HepG2 (cell line): ENCODE data around the gene ZNF213. TPM values are rescaled to one million over a fixed set of nuclear protein-coding genes. Genes with fewer than 3 reads are reported as not detected.

Experiments
- CHD4 ChIP-seq: fragments of 200-600 bp; sonication (generic); IDR thresholded peaks from 2 replicates; pipeline ENCODE4 v1.7.0; 2017; ENCODE audit warnings: mild to moderate bottlenecking, low read length, borderline replicate concordance
- HDAC1 ChIP-seq: sonication (generic); formaldehyde crosslinking; IDR thresholded peaks from 2 replicates; pipeline ENCODE4 v1.5.1; 2020; ENCODE audit warnings: mild to moderate bottlenecking, missing genetic modification reagents
- KAT2B ChIP-seq: fragments of 150-350 bp; IDR thresholded peaks from 2 replicates; pipeline ENCODE4 v1.6.1; 2014; ENCODE audit warnings: low read depth, low read length, borderline replicate concordance
- PHF5A ChIP-seq: IDR thresholded peaks from one replicate; pipeline ENCODE4 v1.6.1; 2018; ENCODE audit warnings: low read depth, missing genetic modification reagents; ENCODE audit not compliant: unreplicated experiment
- SALL2 ChIP-seq: sonication (generic); formaldehyde crosslinking; IDR thresholded peaks from 2 replicates; pipeline ENCODE4 v1.8.1; 2023; ENCODE audit warnings: mild to moderate bottlenecking, missing genetic modification reagents, inconsistent platforms
- SCMH1 ChIP-seq: sonication (generic); formaldehyde crosslinking; IDR thresholded peaks from 2 replicates; pipeline ENCODE4 v1.9.0; 2021; ENCODE audit warnings: missing genetic modification reagents, mild to moderate bottlenecking, borderline replicate concordance
- SP1 ChIP-seq, 2 experiments: fragments of 450-650 bp in 1 of 2; sonication (generic) in 1 of 2; formaldehyde crosslinking in 1 of 2; IDR thresholded peaks; 2 replicates each; pipeline versions ENCODE4 v1.4.0 to v1.6.1; 2016 to 2020; ENCODE audit warnings: missing genetic modification reagents in 1 of 2
- SUZ12 ChIP-seq: fragments of 150-350 bp; IDR thresholded peaks from 2 replicates; pipeline ENCODE4 v1.6.1; 2014; ENCODE audit warnings: low read depth, low read length
- TBL1XR1 ChIP-seq: fragments of 150-350 bp; IDR thresholded peaks from 2 replicates; pipeline ENCODE4 v1.6.1; 2014; ENCODE audit warnings: borderline replicate concordance, low read length; ENCODE audit not compliant: partially characterized antibody
- THAP11 ChIP-seq: IDR thresholded peaks from 2 replicates; pipeline ENCODE4 v1.6.1; 2016; ENCODE audit warnings: missing biosample characterization, missing genetic modification reagents
- ZBTB39 ChIP-seq: sonication (generic); formaldehyde crosslinking; IDR thresholded peaks from 2 replicates; pipeline ENCODE4 v1.5.0; 2020; ENCODE audit warnings: missing genetic modification reagents
- ZFP41 ChIP-seq: sonication (generic); formaldehyde crosslinking; IDR thresholded peaks from 2 replicates; pipeline ENCODE4 v1.4.0; 2020; ENCODE audit warnings: mild to moderate bottlenecking, missing genetic modification reagents, borderline replicate concordance
- ZGPAT ChIP-seq: IDR thresholded peaks from 2 replicates; pipeline ENCODE4 v1.6.1; 2016; ENCODE audit warnings: mild to moderate bottlenecking
- ZNF3 ChIP-seq: IDR thresholded peaks from 2 replicates; pipeline ENCODE4 v1.7.0; 2017; ENCODE audit warnings: inconsistent platforms
- ZNF44 ChIP-seq: sonication (generic); formaldehyde crosslinking; IDR thresholded peaks from 2 replicates; pipeline ENCODE4 v1.5.1; 2020; ENCODE audit warnings: mild to moderate bottlenecking, missing genetic modification reagents
- polyA plus RNA-seq, 8 experiments: library from polyadenylated mRNA; depleted of rRNA in 3 of 8; stranded (reverse) in 7 of 8; unstranded in 1 of 8; fragments of >200 nt; fragmentation: Illumina TruSeq in 4 of 8; extraction: Trizol in 4 of 8; gene quantifications; 2 replicates each; pipeline versions ENCODE4 v1.2.1 to v1.2.3, GENCODE V29; 2011 to 2016; ENCODE audit warnings: low read depth in 4 of 8, missing spikeins in 1 of 8, mixed read lengths in 1 of 8; ENCODE audit not compliant: insufficient read depth in 1 of 8
- total RNA-seq, 5 experiments: library from RNA; depleted of rRNA; stranded (reverse); fragments of >200 nt; fragmentation: Illumina TruSeq; extraction: Trizol; gene quantifications; 2 replicates each; pipeline ENCODE4 v1.2.3, GENCODE V29; 2016; ENCODE audit warnings: low read depth in 1 of 5
- TF ChIP-seq, protein P1 (sequence below): sonication (generic); formaldehyde crosslinking; IDR thresholded peaks from 2 replicates; pipeline ENCODE4 v1.5.1; 2020; ENCODE audit warnings: missing genetic modification reagents, mild to moderate bottlenecking, borderline replicate concordance
- TF ChIP-seq, protein P2 (sequence below): sonication (generic); formaldehyde crosslinking; IDR thresholded peaks from 2 replicates; pipeline ENCODE4 v1.4.0; 2020; ENCODE audit warnings: mild to moderate bottlenecking, missing genetic modification reagents, borderline replicate concordance

ZNF213 gene
- total and polyA plus RNA-seq, 2 of the 13 experiments (the other 11 are each of a cell fraction or from before 2014, with no cell fraction given): 0.59 to 0.97 TPM

DNA sequence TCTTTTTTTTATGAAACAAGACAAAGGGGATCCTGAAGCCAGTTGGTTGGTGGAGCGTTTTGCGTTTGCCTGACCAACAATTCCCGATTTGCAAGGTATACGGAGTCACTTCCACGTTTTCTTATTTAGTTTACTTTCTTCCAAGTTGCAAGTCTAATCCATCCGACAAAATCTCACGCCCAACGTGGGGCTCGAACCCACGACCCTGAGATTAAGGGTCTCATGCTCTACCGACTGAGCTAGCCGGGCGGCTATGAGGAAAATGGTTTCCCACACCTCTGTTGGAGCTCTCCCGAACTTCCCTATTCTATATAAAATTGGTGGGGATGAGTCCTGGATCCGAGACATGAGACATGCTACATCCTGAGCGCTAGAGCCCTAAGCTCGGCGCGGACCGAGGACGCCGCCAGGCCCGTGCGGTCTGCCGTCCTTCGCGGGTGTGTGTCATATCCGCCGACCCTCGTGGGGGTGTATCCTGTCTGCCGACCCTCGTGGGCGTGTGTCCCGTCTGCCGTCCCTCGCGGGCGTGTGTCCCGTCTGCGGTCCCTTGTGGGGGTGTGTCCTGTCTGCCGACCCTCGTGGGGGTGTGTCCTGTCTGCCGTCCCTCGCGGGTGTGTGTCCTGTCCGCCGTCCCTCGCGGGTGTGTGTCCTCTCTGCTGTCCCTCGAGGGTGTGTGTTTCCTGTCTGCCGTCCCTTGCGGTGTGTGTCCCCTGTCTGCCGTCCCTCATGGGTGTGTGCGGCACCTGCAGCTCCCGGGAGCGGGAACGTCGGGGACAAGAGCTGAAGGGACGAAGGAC is 22.6 kb downstream of the ZNF213 start (continued):
- TF ChIP-seq ZGPAT (CRISPR knock-in tag): peak; percentile 53; the same call in 1 of the 2 replicates
- TF ChIP-seq HDAC1: peak; percentile 20; the same call in 1 of the 2 replicates
- TF ChIP-seq ZFP41 (CRISPR knock-in tag): no peak
- no peak for TF ChIP-seq SALL2
- TF ChIP-seq, protein P1, sequence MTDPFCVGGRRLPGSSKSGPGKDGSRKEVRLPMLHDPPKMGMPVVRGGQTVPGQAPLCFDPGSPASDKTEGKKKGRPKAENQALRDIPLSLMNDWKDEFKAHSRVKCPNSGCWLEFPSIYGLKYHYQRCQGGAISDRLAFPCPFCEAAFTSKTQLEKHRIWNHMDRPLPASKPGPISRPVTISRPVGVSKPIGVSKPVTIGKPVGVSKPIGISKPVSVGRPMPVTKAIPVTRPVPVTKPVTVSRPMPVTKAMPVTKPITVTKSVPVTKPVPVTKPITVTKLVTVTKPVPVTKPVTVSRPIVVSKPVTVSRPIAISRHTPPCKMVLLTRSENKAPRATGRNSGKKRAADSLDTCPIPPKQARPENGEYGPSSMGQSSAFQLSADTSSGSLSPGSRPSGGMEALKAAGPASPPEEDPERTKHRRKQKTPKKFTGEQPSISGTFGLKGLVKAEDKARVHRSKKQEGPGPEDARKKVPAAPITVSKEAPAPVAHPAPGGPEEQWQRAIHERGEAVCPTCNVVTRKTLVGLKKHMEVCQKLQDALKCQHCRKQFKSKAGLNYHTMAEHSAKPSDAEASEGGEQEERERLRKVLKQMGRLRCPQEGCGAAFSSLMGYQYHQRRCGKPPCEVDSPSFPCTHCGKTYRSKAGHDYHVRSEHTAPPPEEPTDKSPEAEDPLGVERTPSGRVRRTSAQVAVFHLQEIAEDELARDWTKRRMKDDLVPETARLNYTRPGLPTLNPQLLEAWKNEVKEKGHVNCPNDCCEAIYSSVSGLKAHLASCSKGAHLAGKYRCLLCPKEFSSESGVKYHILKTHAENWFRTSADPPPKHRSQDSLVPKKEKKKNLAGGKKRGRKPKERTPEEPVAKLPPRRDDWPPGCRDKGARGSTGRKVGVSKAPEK: no peak
- 0 out of 2 replicates have a peak, but pooled peaks have one; percentile 51 for TF ChIP-seq ZBTB39 (CRISPR knock-in tag)
- 0 out of 2 replicates have a peak, but pooled peaks have one; percentile 53 for TF ChIP-seq ZNF44 (CRISPR knock-in tag)
- peak; percentile 64; the same call in 1 of the 2 replicates for TF ChIP-seq THAP11 (CRISPR knock-in tag)
- no peak for TF ChIP-seq KAT2B
- TF ChIP-seq, protein P2, sequence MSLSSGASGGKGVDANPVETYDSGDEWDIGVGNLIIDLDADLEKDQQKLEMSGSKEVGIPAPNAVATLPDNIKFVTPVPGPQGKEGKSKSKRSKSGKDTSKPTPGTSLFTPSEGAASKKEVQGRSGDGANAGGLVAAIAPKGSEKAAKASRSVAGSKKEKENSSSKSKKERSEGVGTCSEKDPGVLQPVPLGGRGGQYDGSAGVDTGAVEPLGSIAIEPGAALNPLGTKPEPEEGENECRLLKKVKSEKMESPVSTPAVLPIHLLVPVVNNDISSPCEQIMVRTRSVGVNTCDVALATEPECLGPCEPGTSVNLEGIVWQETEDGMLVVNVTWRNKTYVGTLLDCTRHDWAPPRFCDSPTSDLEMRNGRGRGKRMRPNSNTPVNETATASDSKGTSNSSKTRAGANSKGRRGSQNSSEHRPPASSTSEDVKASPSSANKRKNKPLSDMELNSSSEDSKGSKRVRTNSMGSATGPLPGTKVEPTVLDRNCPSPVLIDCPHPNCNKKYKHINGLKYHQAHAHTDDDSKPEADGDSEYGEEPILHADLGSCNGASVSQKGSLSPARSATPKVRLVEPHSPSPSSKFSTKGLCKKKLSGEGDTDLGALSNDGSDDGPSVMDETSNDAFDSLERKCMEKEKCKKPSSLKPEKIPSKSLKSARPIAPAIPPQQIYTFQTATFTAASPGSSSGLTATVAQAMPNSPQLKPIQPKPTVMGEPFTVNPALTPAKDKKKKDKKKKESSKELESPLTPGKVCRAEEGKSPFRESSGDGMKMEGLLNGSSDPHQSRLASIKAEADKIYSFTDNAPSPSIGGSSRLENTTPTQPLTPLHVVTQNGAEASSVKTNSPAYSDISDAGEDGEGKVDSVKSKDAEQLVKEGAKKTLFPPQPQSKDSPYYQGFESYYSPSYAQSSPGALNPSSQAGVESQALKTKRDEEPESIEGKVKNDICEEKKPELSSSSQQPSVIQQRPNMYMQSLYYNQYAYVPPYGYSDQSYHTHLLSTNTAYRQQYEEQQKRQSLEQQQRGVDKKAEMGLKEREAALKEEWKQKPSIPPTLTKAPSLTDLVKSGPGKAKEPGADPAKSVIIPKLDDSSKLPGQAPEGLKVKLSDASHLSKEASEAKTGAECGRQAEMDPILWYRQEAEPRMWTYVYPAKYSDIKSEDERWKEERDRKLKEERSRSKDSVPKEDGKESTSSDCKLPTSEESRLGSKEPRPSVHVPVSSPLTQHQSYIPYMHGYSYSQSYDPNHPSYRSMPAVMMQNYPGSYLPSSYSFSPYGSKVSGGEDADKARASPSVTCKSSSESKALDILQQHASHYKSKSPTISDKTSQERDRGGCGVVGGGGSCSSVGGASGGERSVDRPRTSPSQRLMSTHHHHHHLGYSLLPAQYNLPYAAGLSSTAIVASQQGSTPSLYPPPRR (CRISPR knock-in tag): no peak
- peak; percentile 53; the same call in 1 of the 2 replicates for TF ChIP-seq CHD4
- TF ChIP-seq SCMH1 (CRISPR knock-in tag): no peak
- no peak for TF ChIP-seq ZNF3
- TF ChIP-seq PHF5A (CRISPR knock-in tag): peak; percentile 63
- no peak for TF ChIP-seq SUZ12
- TF ChIP-seq TBL1XR1: peak; percentile 20
- TF ChIP-seq SP1 (IDR thresholded peaks at IDR 0.05): no peak
- no peak for TF ChIP-seq SP1 (CRISPR knock-in tag; IDR thresholded peaks at IDR 0.05)
